Measurements from ENCODE around the gene DHRS1.

DHRS1 gene

DNA sequence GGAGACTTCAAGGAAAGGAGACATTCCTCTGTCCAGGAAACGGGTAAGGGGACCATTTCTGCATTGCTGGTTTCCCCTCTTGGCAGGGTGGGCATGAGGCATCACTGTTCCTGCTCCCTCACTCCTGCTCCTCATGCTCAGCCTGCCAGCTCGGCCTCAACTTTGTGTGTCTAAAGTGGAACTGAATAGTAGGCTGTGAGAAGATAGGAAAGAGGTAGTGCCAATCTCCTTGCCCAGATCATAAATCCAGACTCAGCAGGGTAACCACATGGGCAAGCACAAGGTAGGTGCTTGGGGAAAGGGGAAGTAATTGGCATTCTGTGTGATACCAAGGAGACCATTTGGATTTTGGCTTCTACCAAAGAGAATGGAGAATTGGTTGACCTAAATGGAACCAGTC lies 14.3 kb upstream of the DHRS1 start:
- Histone ChIP-seq H3K79me2 (ENCODE audit: low read length) (no peaks in the 10 kb centered on the region), H3K4me1 (ENCODE audit: low read length) (no peaks in the 10 kb centered on the region), H3K36me3 (replicated peaks; ENCODE audit: low read depth, low read length) (no peaks in the 10 kb centered on the region), H3K9me3 (ENCODE audit: insufficient read depth, low read length) (no peaks in the 10 kb centered on the region), H3K27ac (ENCODE audit: low read length) (no peak overlapping the region), H3K4me2 (ENCODE audit: low read length) (no peak overlapping the region), H3K4me3 (ENCODE audit: low read length) (no peak overlapping the region), H2AFZ (ENCODE audit: low read depth, low read length) (no peak overlapping the region), H4K20me1 (ENCODE audit: insufficient read depth, low read length) (no peaks in the 10 kb centered on the region), H3K27me3 (ENCODE audit: low read depth, low read length) (no peaks in the 10 kb centered on the region), H3K9ac (ENCODE audit: low read length) (no peak overlapping the region)
- TF ChIP-seq, protein P1, sequence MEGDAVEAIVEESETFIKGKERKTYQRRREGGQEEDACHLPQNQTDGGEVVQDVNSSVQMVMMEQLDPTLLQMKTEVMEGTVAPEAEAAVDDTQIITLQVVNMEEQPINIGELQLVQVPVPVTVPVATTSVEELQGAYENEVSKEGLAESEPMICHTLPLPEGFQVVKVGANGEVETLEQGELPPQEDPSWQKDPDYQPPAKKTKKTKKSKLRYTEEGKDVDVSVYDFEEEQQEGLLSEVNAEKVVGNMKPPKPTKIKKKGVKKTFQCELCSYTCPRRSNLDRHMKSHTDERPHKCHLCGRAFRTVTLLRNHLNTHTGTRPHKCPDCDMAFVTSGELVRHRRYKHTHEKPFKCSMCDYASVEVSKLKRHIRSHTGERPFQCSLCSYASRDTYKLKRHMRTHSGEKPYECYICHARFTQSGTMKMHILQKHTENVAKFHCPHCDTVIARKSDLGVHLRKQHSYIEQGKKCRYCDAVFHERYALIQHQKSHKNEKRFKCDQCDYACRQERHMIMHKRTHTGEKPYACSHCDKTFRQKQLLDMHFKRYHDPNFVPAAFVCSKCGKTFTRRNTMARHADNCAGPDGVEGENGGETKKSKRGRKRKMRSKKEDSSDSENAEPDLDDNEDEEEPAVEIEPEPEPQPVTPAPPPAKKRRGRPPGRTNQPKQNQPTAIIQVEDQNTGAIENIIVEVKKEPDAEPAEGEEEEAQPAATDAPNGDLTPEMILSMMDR (IDR thresholded peaks at IDR 0.05; ENCODE audit: low read depth, low read length): no peak
- TF ChIP-seq EZH2phosphoT487 (IDR thresholded peaks at IDR 0.05; ENCODE audit: low read depth): no peak

DNA sequence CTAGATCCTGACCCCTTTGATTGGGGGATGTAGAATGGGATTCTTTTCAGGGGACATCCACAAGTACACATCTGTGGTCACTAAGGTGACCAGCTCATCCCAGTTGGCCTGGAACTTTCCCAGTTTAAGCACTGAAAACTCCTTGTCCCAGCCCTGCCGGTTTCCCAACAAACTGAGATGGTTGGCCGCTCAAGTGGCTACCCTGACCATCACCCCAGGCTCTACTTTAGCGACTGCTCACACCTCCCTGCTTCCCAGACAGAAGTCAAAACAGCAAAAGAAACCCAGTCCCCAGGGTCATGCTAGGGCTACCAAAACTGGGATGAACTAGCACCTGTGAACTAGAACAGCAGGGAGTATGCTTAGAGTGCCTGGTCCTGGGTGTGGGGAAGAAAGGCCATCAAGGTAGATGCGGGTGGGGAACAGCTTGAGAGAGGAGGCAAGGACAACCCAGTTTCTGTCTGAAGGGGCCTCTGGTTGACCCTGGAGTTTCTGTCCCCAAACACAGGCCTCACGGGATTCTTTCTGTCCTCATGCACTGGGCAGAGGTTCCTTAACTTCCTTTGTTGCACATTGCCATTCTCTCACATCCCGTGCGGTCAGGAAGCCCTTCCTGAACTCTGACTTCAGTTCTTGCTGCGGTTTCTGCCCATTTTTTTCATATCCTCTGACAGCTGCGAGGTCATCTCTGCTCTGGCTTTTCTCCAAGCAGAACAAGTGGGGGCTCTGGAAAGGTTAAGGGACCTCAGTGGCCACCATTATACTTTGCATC lies 13.3 kb upstream of the DHRS1 start:
- no peaks in the 10 kb centered on the region for H3K27me3 ChIP-seq (ENCODE audit: low read depth, low read length)
- no peaks in the 10 kb centered on the region for H3K79me2 ChIP-seq (ENCODE audit: low read length)
- peaks cover 4% of the 10 kb centered on the region for H3K36me3 ChIP-seq (replicated peaks; ENCODE audit: low read depth, low read length)
- H3K27ac ChIP-seq (ENCODE audit: low read length): no peak overlapping the region
- no peaks in the 10 kb centered on the region for H4K20me1 ChIP-seq (ENCODE audit: insufficient read depth, low read length)
- H3K9me3 ChIP-seq (ENCODE audit: insufficient read depth, low read length): no peaks in the 10 kb centered on the region
- no peak overlapping the region for H3K4me3 ChIP-seq (ENCODE audit: low read length)
- H2AFZ ChIP-seq (ENCODE audit: low read depth, low read length): no peak overlapping the region
- no peak overlapping the region for H3K9ac ChIP-seq (ENCODE audit: low read length)
- no peak overlapping the region for H3K4me2 ChIP-seq (ENCODE audit: low read length)
- peaks cover under 1% of the 10 kb centered on the region for H3K4me1 ChIP-seq (ENCODE audit: low read length)
- TF ChIP-seq EZH2phosphoT487 (IDR thresholded peaks at IDR 0.05; ENCODE audit: low read depth): no peak
- TF ChIP-seq, protein P1 (IDR thresholded peaks at IDR 0.05; ENCODE audit: low read depth, low read length): no peak

DNA sequence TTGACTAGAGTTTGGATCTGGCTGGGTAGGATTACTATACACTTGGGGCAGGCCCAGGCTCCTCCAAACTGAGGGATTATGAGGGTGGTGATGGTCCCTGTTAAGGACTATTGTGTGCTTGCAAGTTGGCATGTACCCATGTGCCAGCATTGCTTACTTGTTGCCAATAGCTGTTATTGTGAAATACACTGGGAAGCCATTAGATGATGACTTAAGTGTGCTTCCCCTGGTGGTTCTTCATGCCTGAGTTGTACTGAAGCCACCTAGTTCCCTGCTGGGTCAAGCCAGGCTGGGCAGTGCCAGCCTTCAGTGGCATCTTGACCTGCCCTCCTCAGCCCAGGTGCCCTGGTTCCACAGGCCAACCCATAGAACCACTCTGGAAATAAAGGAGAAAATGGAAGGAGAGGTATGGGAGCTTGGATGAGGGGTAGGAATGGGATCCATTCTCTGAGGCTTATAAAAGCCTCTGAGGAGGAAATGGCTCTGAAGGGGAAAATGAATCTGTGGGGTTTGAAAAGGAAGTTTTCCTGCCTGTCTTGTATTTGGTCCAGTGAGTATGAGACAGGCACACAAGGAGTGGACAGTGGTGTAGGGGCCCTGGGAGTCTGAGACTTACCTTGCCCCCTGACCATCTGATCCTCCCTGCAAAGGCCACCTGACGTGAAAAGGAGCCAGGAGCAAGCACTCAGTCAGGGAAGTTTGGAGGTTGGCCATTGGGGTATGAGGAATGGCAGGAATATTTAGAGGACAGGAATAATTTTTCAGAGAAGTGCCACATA lies 12.4 kb upstream of the DHRS1 start:
- no peak overlapping the region for H3K27ac ChIP-seq (ENCODE audit: low read length)
- H2AFZ ChIP-seq (ENCODE audit: low read depth, low read length): no peak overlapping the region
- H3K9ac ChIP-seq (ENCODE audit: low read length): no peak overlapping the region
- peaks cover 4% of the 10 kb centered on the region for H3K4me1 ChIP-seq (ENCODE audit: low read length)
- H3K4me3 ChIP-seq (ENCODE audit: low read length): no peak overlapping the region
- H3K4me2 ChIP-seq (ENCODE audit: low read length): no peak overlapping the region
- H3K9me3 ChIP-seq (ENCODE audit: insufficient read depth, low read length): no peaks in the 10 kb centered on the region
- no peaks in the 10 kb centered on the region for H4K20me1 ChIP-seq (ENCODE audit: insufficient read depth, low read length)
- peaks cover 11% of the 10 kb centered on the region for H3K36me3 ChIP-seq (replicated peaks; ENCODE audit: low read depth, low read length)
- no peaks in the 10 kb centered on the region for H3K27me3 ChIP-seq (ENCODE audit: low read depth, low read length)
- TF ChIP-seq EZH2phosphoT487 (IDR thresholded peaks at IDR 0.05; ENCODE audit: low read depth): no peak
- TF ChIP-seq, protein P1 (IDR thresholded peaks at IDR 0.05; ENCODE audit: low read depth, low read length): no peak
- no peaks in the 10 kb centered on the region for H3K79me2 ChIP-seq (ENCODE audit: low read length)

Measured in OCI-LY3 (cell line).